Naive B cell (primary cell): ENCODE data around the gene CDK9. TPM values are rescaled to one million over a fixed set of nuclear protein-coding genes. Genes with fewer than 3 reads are reported as not detected.

Experiments
- ATAC-seq, 2 donors: fragments of 150-1000 bp; cut with Tn5 transposase; 2 replicates each; pipeline ENCODE4 v1.10.0; 2021; ENCODE audit warnings: low read depth in 2 of 2, mild to moderate bottlenecking in 2 of 2, moderate library complexity in 2 of 2
- DNase-seq: peaks from one replicate; pipeline ENCODE4 v3.0.0; 2022
- H3K27ac Mint-ChIP-seq, 6 donors: one replicate each; pipeline ENCODE4 v1.8.0; 2020 to 2022; ENCODE audit warnings: mild to moderate bottlenecking in 6 of 6, mixed read lengths in 6 of 6, moderate library complexity in 5 of 6, inconsistent platforms in 2 of 6
- H3K27me3 Mint-ChIP-seq, 3 donors: one replicate each; pipeline ENCODE4 v1.8.0; 2021 to 2022; ENCODE audit warnings: mixed read lengths in 3 of 3, mild to moderate bottlenecking in 1 of 3
- H3K36me3 Mint-ChIP-seq, 2 donors: one replicate each; pipeline ENCODE4 v1.8.0; 2020 to 2022; ENCODE audit warnings: mixed read lengths in 2 of 2, inconsistent platforms in 1 of 2, mild to moderate bottlenecking in 1 of 2
- H3K4me1 Mint-ChIP-seq, 3 donors: one replicate each; pipeline ENCODE4 v1.8.0; 2020 to 2022; ENCODE audit warnings: mixed read lengths in 3 of 3, inconsistent platforms in 1 of 3, mild to moderate bottlenecking in 1 of 3, moderate library complexity in 1 of 3
- H3K4me3 Mint-ChIP-seq, 8 donors: one replicate each; pipeline ENCODE4 v1.8.0; 2020 to 2022; ENCODE audit warnings: mild to moderate bottlenecking in 8 of 8, mixed read lengths in 8 of 8, moderate library complexity in 8 of 8, inconsistent platforms in 2 of 8
- H3K9me3 Mint-ChIP-seq, 7 donors: one replicate each; pipeline ENCODE4 v1.8.0; 2020 to 2022; ENCODE audit warnings: mixed read lengths in 7 of 7, mild to moderate bottlenecking in 5 of 7, inconsistent platforms in 2 of 7, moderate library complexity in 1 of 7
- polyA plus RNA-seq, 6 donors: library from polyadenylated mRNA; unstranded; fragments of 300-500 nt; fragmentation: Illumina TruSeq; gene quantifications; one replicate each; pipeline ENCODE4 v1.2.3, GENCODE V29; 2021; ENCODE audit warnings: low read depth in 6 of 6

Gene CDK9
- polyA plus RNA-seq, 6 donors from 2014 or later: 37.3 to 88.8 (median 43.2) TPM

DNA sequence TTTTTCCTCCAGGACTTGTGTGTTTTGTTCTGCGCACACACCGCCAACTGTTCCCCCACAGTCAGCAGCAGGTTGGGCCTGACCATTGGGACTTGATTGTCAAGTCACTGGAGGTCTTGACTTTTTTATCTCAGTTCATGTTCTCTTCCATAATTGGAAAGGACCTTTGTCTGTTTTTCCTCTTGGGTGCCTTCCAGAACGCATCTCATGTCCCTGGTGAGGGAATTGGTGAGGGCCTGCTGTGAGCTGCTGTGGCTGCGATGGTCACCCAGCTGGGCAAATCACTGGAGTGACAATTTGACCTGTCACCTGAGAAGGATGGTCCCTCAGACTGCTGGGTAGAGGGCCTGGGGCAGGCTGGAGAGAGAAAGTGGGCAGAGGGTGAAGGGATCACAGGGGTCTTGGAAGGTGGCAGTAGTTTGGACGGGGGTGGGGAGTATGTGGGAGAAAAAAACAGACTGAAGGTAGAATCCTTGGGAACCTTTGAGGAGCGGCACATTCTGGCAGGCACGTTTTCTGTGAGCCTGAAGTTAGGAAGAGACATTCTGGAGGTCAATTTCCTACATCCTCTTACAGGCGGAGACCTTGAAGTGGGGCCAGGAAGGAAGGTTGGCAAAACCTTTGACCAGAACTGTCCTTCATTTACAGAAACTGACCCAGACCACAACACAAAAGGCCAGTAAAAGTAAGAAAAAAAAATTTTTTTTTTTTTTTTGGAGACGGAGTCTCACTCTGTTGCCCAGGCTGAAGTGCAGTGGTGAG, 4.4 kb downstream of the CDK9 start:
- Mint-ChIP-seq H3K4me1 (peaks cover 24 to 37% (median 34%) of the 10 kb centered on the region in 3 donors), H3K27ac (peak overlapping the region in 2 of 6 donors; percentile 32 to 97), H3K27me3 (no peaks in the 10 kb centered on the region), H3K36me3 (peaks cover 5 to 14% of the 10 kb centered on the region in 2 donors), H3K9me3 (no peaks in the 10 kb centered on the region), H3K4me3 (no peak overlapping the region)
- DNase-seq (no peak), ATAC-seq (no peak)

DNA sequence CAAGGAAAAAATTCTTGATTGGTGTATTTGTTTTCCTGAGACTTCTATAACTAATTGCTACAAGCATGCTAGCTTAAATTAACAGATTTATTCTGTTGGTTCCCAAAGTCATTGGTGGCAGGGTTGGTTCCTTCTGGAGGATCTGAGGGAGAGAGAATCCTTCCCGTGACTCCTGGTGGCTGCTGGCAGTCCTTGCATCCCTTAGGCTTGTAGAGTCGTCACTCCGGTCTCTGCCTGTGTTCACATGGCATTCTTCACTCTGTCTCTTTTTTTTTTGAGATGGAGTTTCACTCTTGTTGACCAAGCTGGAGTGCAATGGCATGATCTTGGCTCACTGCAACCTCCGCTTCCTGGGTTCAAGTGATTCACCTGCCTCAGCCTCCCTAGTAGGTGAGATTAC, 5.3 kb downstream of the CDK9 start:
- H3K27ac Mint-ChIP-seq: no peak overlapping the region
- no peak overlapping the region for H3K4me3 Mint-ChIP-seq
- H3K9me3 Mint-ChIP-seq: no peaks in the 10 kb centered on the region
- no peak for ATAC-seq
- peaks cover 25 to 45% (median 38%) of the 10 kb centered on the region in 3 donors for H3K4me1 Mint-ChIP-seq
- H3K36me3 Mint-ChIP-seq: peaks cover 5 to 14% of the 10 kb centered on the region in 2 donors
- no peak for DNase-seq
- no peaks in the 10 kb centered on the region for H3K27me3 Mint-ChIP-seq

DNA sequence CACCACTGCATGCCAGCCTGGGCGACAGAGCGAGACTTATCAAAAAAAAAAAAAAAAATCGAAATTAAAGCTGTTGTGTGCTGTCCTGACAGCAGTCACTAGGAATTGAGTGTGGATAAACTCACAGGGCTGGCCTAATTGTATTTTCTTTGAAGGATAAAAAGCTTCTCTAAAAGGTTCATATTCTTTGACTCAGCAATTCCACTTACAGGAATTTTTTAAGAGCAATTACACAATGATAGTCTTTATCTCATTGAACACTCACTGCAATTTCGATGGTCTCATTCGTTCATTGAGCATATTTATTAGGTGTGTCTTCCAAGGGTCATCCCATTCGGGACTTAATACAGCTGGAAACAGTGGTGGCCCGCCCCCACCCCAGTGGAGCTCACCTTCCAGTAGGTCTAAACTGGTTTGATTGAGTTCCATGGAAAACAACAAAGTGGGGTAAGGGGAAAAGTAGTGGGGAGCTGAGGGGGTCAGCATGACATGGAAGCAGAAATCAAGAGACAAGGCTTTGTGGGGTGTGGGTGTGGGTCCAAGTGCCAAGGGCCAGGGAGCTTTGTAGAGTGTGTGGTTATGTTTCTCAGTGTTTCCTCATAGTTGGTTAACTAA, 6.7 kb downstream of the CDK9 start:
- no peaks in the 10 kb centered on the region for H3K27me3 Mint-ChIP-seq
- H3K4me1 Mint-ChIP-seq: peaks cover 25 to 49% (median 40%) of the 10 kb centered on the region in 3 donors
- no peak for ATAC-seq
- no peak for DNase-seq
- H3K4me3 Mint-ChIP-seq: peak overlapping the region in 1 of 8 donors; percentile 35
- peaks cover 5 to 14% of the 10 kb centered on the region in 2 donors for H3K36me3 Mint-ChIP-seq
- no peaks in the 10 kb centered on the region for H3K9me3 Mint-ChIP-seq
- H3K27ac Mint-ChIP-seq: peak overlapping the region in 3 of 6 donors; percentile 64 to 93 (median 85)

DNA sequence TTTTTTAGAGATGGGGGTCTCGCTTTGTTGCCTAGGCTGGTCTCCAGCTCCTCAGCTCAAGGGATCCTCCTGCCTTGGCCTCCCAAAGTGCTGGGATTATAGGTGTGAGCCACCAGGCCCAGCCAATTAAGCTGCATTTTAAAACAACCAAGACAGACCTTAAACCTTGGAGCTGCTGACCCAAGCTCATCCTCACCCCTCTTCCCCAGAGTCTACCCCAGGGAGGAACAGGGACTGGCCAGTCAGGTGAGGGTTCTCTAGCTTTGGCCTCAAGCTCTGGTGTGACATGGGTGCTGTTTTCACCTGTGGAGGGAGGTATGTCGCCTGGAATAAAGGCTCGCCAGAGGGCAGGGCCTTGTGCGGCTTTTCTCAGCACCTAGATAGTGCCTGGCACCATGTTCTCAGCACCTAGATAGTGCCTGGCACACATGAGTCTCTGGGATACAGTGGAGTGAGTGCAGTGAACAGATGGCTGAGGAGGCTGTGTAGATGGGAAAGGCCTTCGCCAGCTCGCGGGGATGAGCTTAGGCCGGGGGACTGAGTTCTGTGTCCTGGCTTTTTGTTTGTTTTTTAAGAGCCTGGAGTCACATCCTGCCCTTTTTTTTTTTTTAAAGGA, 7.4 kb downstream of the CDK9 start:
- Mint-ChIP-seq H3K4me3 (no peak overlapping the region), H3K27ac (peak overlapping the region in 5 of 6 donors; percentile 15 to 89 (median 64)), H3K27me3 (no peaks in the 10 kb centered on the region), H3K9me3 (no peaks in the 10 kb centered on the region), H3K4me1 (peaks cover 25 to 52% (median 41%) of the 10 kb centered on the region in 3 donors), H3K36me3 (peaks cover 5 to 13% of the 10 kb centered on the region in 2 donors)
- no peak for ATAC-seq
- no peak for DNase-seq

DNA sequence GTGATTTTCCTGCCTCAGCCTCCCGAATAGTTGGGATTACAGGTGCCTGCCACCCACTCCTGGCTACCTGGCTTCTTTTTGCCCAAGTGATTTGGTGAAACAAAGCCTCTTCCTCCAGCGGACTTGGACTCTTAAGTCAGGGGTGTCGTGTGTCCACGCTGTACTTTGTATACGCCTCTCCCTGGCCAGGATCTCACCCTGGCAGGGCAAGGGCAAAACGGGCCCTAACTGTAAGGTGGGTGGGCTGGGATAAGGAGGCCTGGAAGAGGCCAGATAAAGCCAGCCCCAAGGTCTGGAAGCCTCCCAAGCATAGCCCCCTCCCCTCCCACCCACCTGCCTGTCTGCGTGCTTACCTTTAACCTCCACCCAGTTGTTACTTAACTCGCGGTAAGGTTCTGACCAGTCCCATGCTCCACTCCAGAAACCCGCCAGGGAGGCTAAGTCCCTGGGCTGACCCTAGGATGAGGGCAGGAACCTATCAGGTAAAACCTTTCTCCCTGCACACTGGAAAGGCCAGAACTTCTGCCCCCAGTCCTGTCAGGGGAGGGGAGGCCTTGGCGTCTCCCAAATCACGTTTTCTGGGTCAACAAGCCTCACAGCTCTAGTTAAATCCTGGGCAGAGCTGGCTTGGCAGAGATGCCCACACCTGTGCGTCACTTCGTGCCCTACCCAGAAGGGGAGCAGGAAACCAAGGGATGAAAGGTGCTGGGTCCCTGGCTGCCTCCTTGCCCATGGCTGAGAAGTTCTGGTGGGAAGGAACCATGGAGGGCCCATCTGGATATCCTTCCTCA, 8.4 kb downstream of the CDK9 start:
- peak overlapping the region in 3 of 6 donors; percentile 41 to 88 (median 51) for H3K27ac Mint-ChIP-seq
- no peak for DNase-seq
- no peaks in the 10 kb centered on the region for H3K9me3 Mint-ChIP-seq
- no peak for ATAC-seq
- H3K27me3 Mint-ChIP-seq: no peaks in the 10 kb centered on the region
- H3K4me1 Mint-ChIP-seq: peaks cover 24 to 54% (median 35%) of the 10 kb centered on the region in 3 donors
- H3K36me3 Mint-ChIP-seq: peaks cover 5 to 7% of the 10 kb centered on the region in 2 donors
- peak overlapping the region in 1 of 8 donors; percentile 22 for H3K4me3 Mint-ChIP-seq

DNA sequence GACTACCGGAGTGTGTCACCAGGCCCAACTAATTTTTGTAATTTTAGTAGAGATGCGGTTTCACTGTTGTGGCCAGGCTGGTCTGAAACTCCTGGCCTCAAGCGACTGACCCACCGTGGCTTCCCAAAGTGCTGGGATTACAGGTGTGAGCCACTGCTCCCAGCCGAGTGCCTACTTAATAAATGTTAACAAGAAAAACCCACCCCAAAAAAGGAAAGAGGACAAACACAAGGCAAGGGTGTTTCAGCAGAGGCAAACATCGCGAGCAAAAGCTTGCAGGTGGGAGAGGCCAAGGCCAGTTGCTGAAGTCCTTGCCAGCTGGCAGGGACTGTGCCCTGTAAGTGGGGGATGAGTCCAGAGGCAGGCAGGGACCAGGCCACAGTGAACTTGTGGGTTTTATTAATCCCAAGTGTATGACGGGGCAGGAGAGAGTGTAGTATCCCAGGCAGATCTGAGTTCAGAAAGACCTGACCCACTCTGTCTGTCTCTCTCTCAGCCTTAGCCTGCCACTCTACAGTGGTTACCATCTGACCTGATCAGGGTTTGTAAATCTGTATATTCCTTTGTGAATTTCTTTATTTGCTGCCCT, 10.5 kb downstream of the CDK9 start:
- no peak for DNase-seq
- H3K4me3 Mint-ChIP-seq: peak overlapping the region; percentile 60 to 91 (median 84)
- H3K27ac Mint-ChIP-seq: peak overlapping the region; percentile 67 to 92 (median 83)
- no peaks in the 10 kb centered on the region for H3K9me3 Mint-ChIP-seq
- H3K36me3 Mint-ChIP-seq: no peaks in the 10 kb centered on the region
- no peaks in the 10 kb centered on the region for H3K27me3 Mint-ChIP-seq
- ATAC-seq: peak; percentile 32 to 46
- peaks cover 20 to 45% (median 30%) of the 10 kb centered on the region in 3 donors for H3K4me1 Mint-ChIP-seq

DNA sequence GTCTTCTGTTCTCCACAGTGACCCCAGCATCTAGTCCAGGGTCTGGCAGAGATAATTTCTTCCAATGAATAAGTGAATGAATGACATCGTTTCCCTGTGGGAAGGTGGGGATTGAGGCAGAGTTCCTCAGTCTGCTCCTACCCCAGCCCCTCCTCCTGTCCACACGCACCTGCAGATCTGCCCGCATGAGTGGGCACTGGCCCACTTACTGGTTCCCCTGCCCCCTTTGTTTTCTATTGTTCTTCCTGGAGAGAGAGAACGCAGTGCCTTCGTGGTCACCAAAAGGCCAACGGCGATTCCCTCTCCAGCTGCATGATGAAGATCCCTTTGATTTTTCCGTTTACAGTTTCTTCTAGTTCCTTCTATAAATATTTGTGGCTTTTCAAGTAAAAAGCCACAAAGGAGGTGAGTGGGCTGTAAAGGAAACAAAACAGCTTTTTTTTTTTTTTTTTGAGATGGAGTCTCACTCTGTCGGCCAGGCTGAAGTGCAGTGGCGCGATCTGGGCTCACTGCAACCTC, 11.1 kb downstream of the CDK9 start:
- no peaks in the 10 kb centered on the region for H3K27me3 Mint-ChIP-seq
- peak overlapping the region; percentile 60 to 91 (median 84) for H3K4me3 Mint-ChIP-seq
- peak overlapping the region; percentile 67 to 92 (median 83) for H3K27ac Mint-ChIP-seq
- ATAC-seq (peak; percentile 58 to 67), DNase-seq (peak; percentile 36)
- H3K9me3 Mint-ChIP-seq: no peaks in the 10 kb centered on the region
- H3K4me1 Mint-ChIP-seq: peaks cover 20 to 50% (median 32%) of the 10 kb centered on the region in 3 donors
- H3K36me3 Mint-ChIP-seq: no peaks in the 10 kb centered on the region

DNA sequence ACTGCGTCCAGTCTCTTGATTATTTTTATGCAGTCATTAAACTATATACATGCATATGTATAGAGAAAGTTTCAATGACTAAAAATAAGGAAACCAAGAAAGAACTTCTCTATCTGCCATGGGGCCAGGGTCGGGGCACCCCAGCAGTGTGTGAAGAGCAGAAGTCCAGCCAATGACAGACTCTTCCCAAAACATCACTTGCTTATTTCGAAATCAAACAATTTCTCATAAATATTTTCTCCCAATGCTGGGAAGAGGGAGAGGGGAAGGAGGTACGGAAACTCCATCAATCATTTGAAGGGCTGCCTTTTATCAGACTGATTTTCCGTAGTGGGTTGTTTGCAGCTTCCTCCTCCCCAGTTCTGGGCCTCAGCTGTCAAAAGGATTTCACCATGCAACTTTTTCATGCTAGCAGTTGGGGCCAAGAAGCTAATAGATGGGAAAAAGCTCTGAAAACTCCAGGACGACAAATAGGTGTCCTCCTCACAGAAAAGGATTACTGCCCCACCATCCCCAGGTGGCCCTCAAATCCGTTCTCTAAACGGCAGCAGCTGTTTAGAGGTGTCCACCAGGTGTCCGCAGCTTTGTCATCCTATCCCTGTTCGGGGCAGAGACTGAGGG, 16.2 kb downstream of the CDK9 start:
- DNase-seq (no peak), ATAC-seq (peak in 1 of 2 donors; percentile 0)
- H3K4me3 Mint-ChIP-seq: peak overlapping the region; percentile 88 to 96 (median 92)
- H3K9me3 Mint-ChIP-seq: no peaks in the 10 kb centered on the region
- peaks cover 25 to 54% (median 44%) of the 10 kb centered on the region in 3 donors for H3K4me1 Mint-ChIP-seq
- H3K36me3 Mint-ChIP-seq: no peaks in the 10 kb centered on the region
- peak overlapping the region; percentile 90 to 96 (median 94) for H3K27ac Mint-ChIP-seq
- no peaks in the 10 kb centered on the region for H3K27me3 Mint-ChIP-seq

DNA sequence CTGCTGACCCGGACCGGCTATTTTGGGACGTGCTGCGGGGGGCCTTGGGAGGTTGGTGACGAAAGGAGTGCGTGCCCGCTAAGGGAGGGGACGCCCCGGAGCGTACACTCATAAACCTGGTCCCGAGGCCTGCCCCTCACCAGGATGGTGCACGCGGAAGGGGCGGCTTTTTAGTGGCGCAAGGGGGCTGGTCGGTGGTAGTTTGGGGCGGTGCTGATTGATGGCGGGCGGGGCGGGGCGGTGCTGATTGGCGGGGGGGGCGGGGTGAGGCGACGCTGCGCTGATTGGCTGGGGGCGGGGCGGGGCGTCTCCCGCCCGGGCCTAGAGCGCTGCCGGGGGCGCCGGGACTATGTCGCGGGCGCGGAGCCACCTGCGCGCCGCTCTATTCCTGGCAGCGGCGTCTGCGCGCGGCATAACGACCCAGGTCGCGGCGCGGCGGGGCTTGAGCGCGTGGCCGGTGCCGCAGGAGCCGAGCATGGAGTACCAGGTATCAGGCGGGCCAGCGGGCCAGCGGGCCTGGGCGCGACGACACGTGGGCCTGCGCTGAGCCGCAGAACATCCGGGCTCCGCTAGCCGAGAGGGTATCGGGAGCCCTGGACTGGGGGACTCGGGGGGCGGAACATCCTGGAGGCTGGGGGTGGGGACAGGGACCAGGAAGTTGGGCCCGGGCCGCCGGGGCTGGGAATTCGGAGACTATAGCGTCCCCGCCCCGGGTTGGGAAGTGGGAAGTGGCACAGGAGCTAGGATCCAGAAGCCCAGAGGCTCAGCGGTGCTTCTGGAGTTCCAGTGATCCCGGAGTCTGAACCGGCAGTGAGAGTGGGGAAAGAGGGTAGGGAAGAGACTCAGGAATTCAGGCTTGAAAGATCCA, 17.0 kb downstream of the CDK9 start, which contains the start of gene FPGS:
TSS of gene FPGS (plus strand) at position 307 of the 868 bp plus-strand sequence. CDS start at position 350, 43 bp downstream.
- H3K27ac Mint-ChIP-seq: peak within 1 kb of the TSS; percentile 90 to 98 (median 95)
- H3K4me1 Mint-ChIP-seq: peaks cover 20 to 47% (median 37%) of the 10 kb centered on the region in 3 donors
- peak; percentile 80 to 81 for ATAC-seq
- no peaks in the 10 kb centered on the region for H3K9me3 Mint-ChIP-seq
- H3K27me3 Mint-ChIP-seq: no peaks in the 10 kb centered on the region
- peak; percentile 85 for DNase-seq
- H3K36me3 Mint-ChIP-seq: no peaks in the 10 kb centered on the region
- peak within 1 kb of the TSS; percentile 88 to 96 (median 92) for H3K4me3 Mint-ChIP-seq

DNA sequence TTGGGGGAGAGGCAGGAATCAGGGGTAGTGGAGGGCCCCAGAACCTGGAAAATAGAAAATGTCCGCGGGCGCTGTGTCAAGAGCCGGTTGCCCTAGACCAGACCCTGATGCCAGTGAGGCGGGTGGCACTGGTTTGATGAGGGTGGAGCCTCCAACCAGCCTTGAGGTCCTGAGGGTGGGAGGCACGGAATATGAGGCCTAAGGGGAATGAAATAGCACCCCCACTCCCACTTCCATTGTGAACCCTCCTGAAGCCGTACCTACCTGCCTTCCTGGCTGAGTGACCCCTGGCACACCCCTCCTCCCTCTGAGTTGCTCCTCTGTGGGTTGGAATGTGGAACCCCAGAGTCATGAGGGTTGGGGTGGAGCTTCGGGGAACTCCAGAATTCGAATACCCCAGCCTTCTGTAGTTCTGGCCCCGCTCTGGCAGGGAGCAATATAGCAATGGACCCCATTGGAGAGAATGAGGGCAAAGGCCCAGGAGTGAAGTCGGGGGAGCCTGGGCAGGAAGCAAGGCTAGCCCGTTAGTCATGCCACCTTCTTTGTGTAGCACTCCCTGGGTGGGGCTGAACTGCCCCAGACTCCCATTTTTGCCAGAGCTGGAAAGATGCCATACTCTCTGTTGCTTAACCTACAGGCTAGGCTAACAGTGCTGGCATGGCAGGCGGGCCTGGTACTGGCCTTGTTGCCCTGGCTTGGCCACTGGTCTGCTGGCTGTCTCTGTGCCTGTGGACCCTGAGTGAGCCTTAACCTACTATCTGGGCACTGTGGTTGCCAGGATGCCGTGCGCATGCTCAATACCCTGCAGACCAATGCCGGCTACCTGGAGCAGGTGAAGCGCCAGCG, 17.9 kb downstream of the CDK9 start:
- Mint-ChIP-seq H3K9me3 (no peaks in the 10 kb centered on the region), H3K36me3 (no peaks in the 10 kb centered on the region), H3K4me1 (peaks cover 16 to 38% (median 33%) of the 10 kb centered on the region in 3 donors), H3K27ac (peak overlapping the region; percentile 72 to 98 (median 94)), H3K27me3 (no peaks in the 10 kb centered on the region), H3K4me3 (peak overlapping the region; percentile 88 to 96 (median 92))
- DNase-seq: peak; percentile 15
- ATAC-seq: no peak

DNA sequence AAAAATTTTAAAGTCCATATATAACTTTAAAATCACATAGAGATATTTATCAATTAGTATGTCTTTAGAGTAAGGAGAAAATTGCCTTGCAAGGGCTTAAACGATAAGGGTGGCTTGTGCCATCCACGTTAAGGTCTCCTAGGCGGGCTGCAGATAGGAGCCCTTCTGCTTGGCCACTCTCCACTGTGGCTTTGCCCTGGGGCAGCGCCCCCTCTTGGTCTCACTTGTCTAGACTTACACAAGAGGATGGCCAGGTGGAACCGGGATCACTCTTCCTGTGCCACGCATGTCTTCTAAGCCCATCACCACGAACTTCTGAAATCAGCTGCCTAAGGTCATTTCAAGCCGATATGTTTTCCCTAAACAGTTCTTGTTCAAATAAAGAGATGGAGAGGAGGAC, 19.8 kb downstream of the CDK9 start:
- Mint-ChIP-seq H3K36me3 (no peaks in the 10 kb centered on the region), H3K4me3 (peak overlapping the region in 1 of 8 donors; percentile 18), H3K27ac (no peak overlapping the region), H3K4me1 (peaks cover 16 to 40% (median 33%) of the 10 kb centered on the region in 3 donors), H3K27me3 (no peaks in the 10 kb centered on the region), H3K9me3 (no peaks in the 10 kb centered on the region)
- ATAC-seq (no peak), DNase-seq (no peak)
